Measurements from ENCODE around the gene CFAP52.
"Not testable (repeated sequence)": the region's sequence is repeated elsewhere in the genome, so short reads cannot be mapped to it uniquely, and the experiment has no call there.

CFAP52 gene

GRCh38 chr17:9646546-9646885, 70.1 kb downstream of the CFAP52 start:
- no peak for DNase-seq (ENCODE audit: low spot score)

GRCh38 chr17:9647014-9647413, 70.6 kb downstream of the CFAP52 start:
- no peak for DNase-seq (ENCODE audit: low spot score)

GRCh38 chr17:9648521-9649110, 72.2 kb downstream of the CFAP52 start:
- no peak for DNase-seq (ENCODE audit: low spot score)

- DNase-seq (ENCODE audit: low spot score): no peak
Measured at GRCh38 chr17:9658593-9659211, 82.3 kb downstream of the CFAP52 start.

GRCh38 chr17:9661027-9661426, 84.6 kb downstream of the CFAP52 start:
- DNase-seq (ENCODE audit: low spot score): no peak

GRCh38 chr17:9663511-9663910, 87.1 kb downstream of the CFAP52 start:
- DNase-seq (ENCODE audit: low spot score): not testable (repeated sequence)

GRCh38 chr17:9666461-9667050, 90.1 kb downstream of the CFAP52 start:
- DNase-seq (ENCODE audit: low spot score): no peak

GRCh38 chr17:9668517-9668916, 92.1 kb downstream of the CFAP52 start:
- no peak for DNase-seq (ENCODE audit: low spot score)

GRCh38 chr17:9669551-9670008, 93.1 kb downstream of the CFAP52 start:
- DNase-seq (ENCODE audit: low spot score): no peak

- no peak for DNase-seq (ENCODE audit: low spot score)
Measured at GRCh38 chr17:9670596-9670995, 94.2 kb downstream of the CFAP52 start.

GRCh38 chr17:9671559-9671958, 95.1 kb downstream of the CFAP52 start:
- no peak for DNase-seq (ENCODE audit: low spot score)

- no peak for DNase-seq (ENCODE audit: low spot score)
Measured at GRCh38 chr17:9672266-9672665, 95.8 kb downstream of the CFAP52 start.

- DNase-seq (ENCODE audit: low spot score): no peak
Measured at GRCh38 chr17:9672691-9673090, 96.2 kb downstream of the CFAP52 start.

GRCh38 chr17:9676084-9676483, 99.6 kb downstream of the CFAP52 start:
- DNase-seq (ENCODE audit: low spot score): no peak

GRCh38 chr17:9676820-9677310, 100.4 kb downstream of the CFAP52 start:
- no peak for DNase-seq (ENCODE audit: low spot score)

- no peak for DNase-seq (ENCODE audit: low spot score)
Measured at GRCh38 chr17:9677411-9677810, 101.0 kb downstream of the CFAP52 start.

GRCh38 chr17:9677896-9678295, 101.5 kb downstream of the CFAP52 start:
- no peak for DNase-seq (ENCODE audit: low spot score)

- no peak for DNase-seq (ENCODE audit: low spot score)
Measured at GRCh38 chr17:9684955-9685621, 108.6 kb downstream of the CFAP52 start.

Measured in NAMALWA (cell line).